Natural killer cell treated with Interleukin-12 subunit alpha and Interleukin-12 subunit beta and Interleukin-15 and Interleukin-18, amount 100 ng/mL, for 72 hours (primary cell): Measurements from ENCODE around the gene CERS1. TPM values are rescaled to one million over a fixed set of nuclear protein-coding genes. Genes with fewer than 3 reads are reported as not detected.
A peak's percentile ranks its signal among the peaks of the same experiment; 100 is the strongest.

Experiments used
- ATAC-seq, 2 donors: fragments of 150-1000 bp; cut with Tn5 transposase in 1 of 2; sonication (Bioruptor Pico), chemical (Tn5 transposase) in 1 of 2; 2 replicates each; pipeline ENCODE4 v1.10.0; 2021
- DNase-seq: peaks from one replicate; pipeline ENCODE4 v3.0.0; 2022; ENCODE audit warnings: low spot score
- H3K27ac Mint-ChIP-seq, 2 donors: 1 replicate in 1 of 2; 2 replicates in 1 of 2; pipeline ENCODE4 v1.8.0; 2022; ENCODE audit warnings: mixed read lengths in 2 of 2, mild to moderate bottlenecking in 1 of 2, moderate library complexity in 1 of 2
- H3K27me3 Mint-ChIP-seq, 2 donors: 1 replicate in 1 of 2; 2 replicates in 1 of 2; pipeline ENCODE4 v1.8.0; 2022; ENCODE audit warnings: mixed read lengths in 2 of 2
- H3K36me3 Mint-ChIP-seq: one replicate; pipeline ENCODE4 v1.8.0; 2022; ENCODE audit warnings: mixed read lengths
- H3K4me1 Mint-ChIP-seq, 2 donors: 1 replicate in 1 of 2; 2 replicates in 1 of 2; pipeline ENCODE4 v1.8.0; 2022; ENCODE audit warnings: low read depth in 2 of 2, mixed read lengths in 2 of 2, mild to moderate bottlenecking in 1 of 2
- H3K4me3 Mint-ChIP-seq: one replicate; pipeline ENCODE4 v1.8.0; 2022; ENCODE audit warnings: mixed read lengths
- H3K9me3 Mint-ChIP-seq: 2 replicates; pipeline ENCODE4 v1.8.0; 2022; ENCODE audit warnings: mixed read lengths
- total RNA-seq, 2 donors: library from RNA; stranded (reverse); gene quantifications; one replicate each; pipeline ENCODE4 v1.2.3, GENCODE V29; 2022

CERS1 gene
- total RNA-seq, 2 donors from 2014 or later = not detected

DNA sequence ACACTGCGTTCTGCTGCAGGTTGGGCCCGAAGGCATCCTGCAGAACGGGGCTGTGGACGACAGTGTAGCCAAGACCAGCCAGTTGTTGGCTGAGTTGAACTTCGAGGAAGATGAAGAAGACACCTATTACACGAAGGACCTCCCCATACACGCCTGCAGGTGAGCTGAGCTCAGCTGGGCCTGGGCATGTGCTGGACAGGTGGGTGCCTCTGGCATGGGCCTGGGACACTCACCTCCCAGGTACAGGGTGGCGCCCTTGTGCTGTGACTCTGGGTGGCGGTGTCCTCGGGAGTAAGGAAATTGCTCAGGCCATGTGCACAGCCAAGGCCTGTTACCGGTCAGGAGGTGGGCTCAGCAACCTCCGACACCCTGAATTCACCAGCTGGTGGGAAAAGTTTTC lies 50.0 kb downstream of the CERS1 start:
- peaks cover 70 to 74% of the 10 kb centered on the region in 2 donors for H3K4me1 Mint-ChIP-seq
- no peaks in the 10 kb centered on the region for H3K9me3 Mint-ChIP-seq
- H3K27me3 Mint-ChIP-seq = no peaks in the 10 kb centered on the region
- no peak for DNase-seq
- ATAC-seq = no peak
- no peak overlapping the region for H3K27ac Mint-ChIP-seq
- no peak overlapping the region for H3K4me3 Mint-ChIP-seq
- no peaks in the 10 kb centered on the region for H3K36me3 Mint-ChIP-seq

DNA sequence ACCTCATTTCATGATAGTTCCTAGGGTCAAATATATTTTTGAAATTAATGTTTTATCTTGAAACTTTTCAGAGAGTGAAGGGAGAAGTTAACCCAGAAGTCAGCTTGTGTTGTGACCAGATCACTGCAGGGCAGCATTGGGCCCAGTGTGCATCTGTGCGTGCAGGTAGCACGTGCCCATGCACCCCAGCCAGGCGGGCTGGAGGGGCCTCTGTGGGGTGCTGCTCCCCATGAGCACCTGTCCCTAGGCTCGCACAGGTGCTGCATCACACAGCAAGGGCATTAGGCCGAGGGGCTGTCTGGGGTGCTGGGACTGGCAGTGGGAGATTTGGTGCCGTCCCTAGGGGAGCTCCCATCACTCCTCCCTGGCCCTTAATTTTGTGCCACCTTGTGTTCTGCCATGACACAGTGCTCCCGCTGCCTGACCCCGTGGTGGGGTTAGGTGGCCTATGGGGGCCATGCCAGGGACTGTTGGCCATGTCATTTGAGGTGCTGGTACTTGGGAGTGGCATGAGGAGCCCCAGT lies 51.1 kb downstream of the CERS1 start:
- H3K4me3 Mint-ChIP-seq = peak overlapping the region; percentile 60
- H3K36me3 Mint-ChIP-seq = no peaks in the 10 kb centered on the region
- H3K4me1 Mint-ChIP-seq = peaks cover 76% of the 10 kb centered on the region in 2 donors
- ATAC-seq = no peak
- H3K9me3 Mint-ChIP-seq = no peaks in the 10 kb centered on the region
- no peak for DNase-seq
- H3K27ac Mint-ChIP-seq = peak overlapping the region in 1 of 2 donors; percentile 48
- H3K27me3 Mint-ChIP-seq = no peaks in the 10 kb centered on the region

- ATAC-seq (no peak), DNase-seq (no peak)
- Mint-ChIP-seq H3K9me3 (no peaks in the 10 kb centered on the region), H3K36me3 (no peaks in the 10 kb centered on the region), H3K4me1 (peaks cover 68 to 69% of the 10 kb centered on the region in 2 donors), H3K27ac (peak overlapping the region; percentile 38 to 65), H3K4me3 (peak overlapping the region; percentile 60), H3K27me3 (no peaks in the 10 kb centered on the region)
These were observed 52.0 kb downstream of the CERS1 start for GRCh38 chr19:18843960-18844359.

DNA sequence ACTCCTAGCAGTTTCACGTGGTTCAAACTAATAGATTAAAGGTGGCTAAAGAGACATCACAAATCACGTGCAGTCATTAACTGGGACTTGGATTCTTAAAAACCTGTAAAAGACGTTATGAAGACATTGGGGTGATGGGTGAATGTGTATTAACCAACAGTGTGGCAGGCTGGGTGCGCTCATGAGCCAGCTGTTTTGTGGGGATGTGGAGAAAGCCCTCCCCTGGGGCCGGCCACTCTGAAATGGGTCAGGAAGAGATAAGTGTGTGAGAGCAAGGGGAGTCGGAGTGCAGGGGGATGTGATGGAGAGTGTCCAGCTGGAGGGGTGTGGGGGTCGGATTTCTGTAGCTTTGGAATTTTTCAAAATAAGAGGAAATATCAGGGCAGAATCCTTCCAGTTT lies 53.8 kb downstream of the CERS1 start:
- Mint-ChIP-seq H3K4me3 (peak overlapping the region; percentile 52), H3K27me3 (no peaks in the 10 kb centered on the region), H3K27ac (peak overlapping the region; percentile 45 to 61), H3K4me1 (peaks cover 62 to 68% of the 10 kb centered on the region in 2 donors), H3K36me3 (no peaks in the 10 kb centered on the region), H3K9me3 (no peaks in the 10 kb centered on the region)
- DNase-seq = no peak
- no peak for ATAC-seq

- no peak overlapping the region for H3K4me3 Mint-ChIP-seq
- H3K9me3 Mint-ChIP-seq = no peaks in the 10 kb centered on the region
- H3K27me3 Mint-ChIP-seq = no peaks in the 10 kb centered on the region
- H3K4me1 Mint-ChIP-seq = peaks cover 59 to 62% of the 10 kb centered on the region in 2 donors
- H3K36me3 Mint-ChIP-seq = no peaks in the 10 kb centered on the region
- ATAC-seq = no peak
- no peak overlapping the region for H3K27ac Mint-ChIP-seq
- no peak for DNase-seq
These were observed 54.6 kb downstream of the CERS1 start for GRCh38 chr19:18841400-18841799.

DNA sequence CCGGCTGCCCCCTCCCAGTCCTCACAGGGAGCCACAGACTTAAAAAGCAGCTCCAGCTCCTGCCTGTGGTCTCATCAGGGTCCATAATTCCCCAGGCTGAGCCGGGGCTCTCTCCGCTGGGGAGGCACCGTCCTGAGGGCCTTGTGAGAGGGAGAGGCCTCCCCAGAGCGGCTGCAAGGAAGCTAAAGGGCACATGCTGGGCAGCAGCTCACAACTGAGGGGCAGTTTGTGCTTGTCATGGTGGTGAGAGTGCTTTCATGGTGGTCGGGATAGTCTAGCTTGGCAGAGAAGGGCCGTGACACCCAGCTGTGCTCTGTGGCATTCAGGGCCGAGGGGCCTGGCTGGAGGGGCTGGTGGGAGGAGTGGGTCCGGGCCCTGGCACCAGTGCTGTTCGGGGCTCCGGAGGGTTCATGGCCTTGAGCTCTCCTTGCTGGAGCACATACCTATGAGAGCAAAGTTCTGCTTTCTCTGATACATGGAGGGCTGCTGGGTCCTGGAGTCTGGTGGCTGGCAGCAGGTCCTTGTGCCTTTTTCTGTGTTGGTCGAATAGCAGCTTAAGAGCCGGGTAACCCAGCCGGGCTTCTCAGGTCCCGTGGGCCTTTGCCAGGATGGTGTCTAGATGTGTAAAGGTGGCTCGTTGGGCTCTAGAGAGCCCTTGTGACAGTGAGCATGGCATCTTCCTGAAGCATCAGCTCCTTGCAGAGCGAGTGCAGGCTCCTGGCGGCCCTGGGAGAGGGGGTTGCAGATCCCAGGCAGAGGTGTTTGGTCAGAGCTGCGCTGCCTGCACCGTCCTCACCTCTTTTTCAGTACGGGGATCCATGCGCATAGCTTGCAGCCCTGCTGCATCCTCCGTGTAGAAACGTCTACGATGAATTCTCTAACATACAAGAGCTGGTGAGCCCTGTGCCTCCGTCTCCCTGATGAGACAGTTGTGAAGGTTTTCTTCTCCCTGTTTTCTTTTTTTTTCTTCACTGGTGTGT lies 55.4 kb downstream of the CERS1 start:
- ATAC-seq = no peak

GRCh38 chr19:18839465-18840287 lies 56.3 kb downstream of the CERS1 start:
- H3K36me3 Mint-ChIP-seq = no peaks in the 10 kb centered on the region
- no peaks in the 10 kb centered on the region for H3K27me3 Mint-ChIP-seq
- no peak for ATAC-seq
- no peak overlapping the region for H3K4me3 Mint-ChIP-seq
- peak overlapping the region; percentile 21 to 58 for H3K27ac Mint-ChIP-seq
- no peak for DNase-seq
- no peaks in the 10 kb centered on the region for H3K9me3 Mint-ChIP-seq
- peaks cover 62 to 68% of the 10 kb centered on the region in 2 donors for H3K4me1 Mint-ChIP-seq

More for the DNA sequence above, 55.4 kb downstream of the CERS1 start:
- no peak for DNase-seq
- Mint-ChIP-seq H3K9me3 (no peaks in the 10 kb centered on the region), H3K27ac (peak overlapping the region; percentile 21 to 58), H3K36me3 (no peaks in the 10 kb centered on the region), H3K4me1 (peaks cover 60 to 65% of the 10 kb centered on the region in 2 donors), H3K4me3 (no peak overlapping the region), H3K27me3 (no peaks in the 10 kb centered on the region)

DNA sequence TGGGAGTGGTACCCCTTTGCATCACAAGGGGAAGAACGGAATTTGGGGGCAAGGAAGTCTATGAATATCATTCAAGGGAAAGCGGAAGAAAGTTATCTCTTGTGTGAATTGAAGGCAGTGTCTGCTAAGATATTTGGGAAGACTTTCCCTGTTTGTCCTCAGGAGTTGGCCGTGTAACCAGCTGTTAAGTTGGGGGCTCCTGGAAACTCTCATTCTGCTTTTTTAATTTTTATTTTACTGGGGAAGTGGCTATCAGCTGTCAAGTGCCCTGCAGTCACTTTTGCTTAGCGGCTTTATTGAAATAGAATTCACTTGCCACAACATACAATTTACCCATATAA lies 61.3 kb downstream of the CERS1 start:
- ATAC-seq (no peak), DNase-seq (no peak)
- H3K36me3 Mint-ChIP-seq = peaks cover 8% of the 10 kb centered on the region
- no peaks in the 10 kb centered on the region for H3K9me3 Mint-ChIP-seq
- H3K27ac Mint-ChIP-seq = peak overlapping the region; percentile 86 to 91
- H3K4me3 Mint-ChIP-seq = peak overlapping the region; percentile 95
- H3K27me3 Mint-ChIP-seq = no peaks in the 10 kb centered on the region
- peaks cover 44 to 55% of the 10 kb centered on the region in 2 donors for H3K4me1 Mint-ChIP-seq

- H3K4me3 Mint-ChIP-seq = peak overlapping the region; percentile 95
- peaks cover 8% of the 10 kb centered on the region for H3K36me3 Mint-ChIP-seq
- H3K27ac Mint-ChIP-seq = peak overlapping the region; percentile 86 to 91
- ATAC-seq (no peak), DNase-seq (no peak)
- peaks cover 44 to 55% of the 10 kb centered on the region in 2 donors for H3K4me1 Mint-ChIP-seq
- no peaks in the 10 kb centered on the region for H3K9me3 Mint-ChIP-seq
- no peaks in the 10 kb centered on the region for H3K27me3 Mint-ChIP-seq
These were observed 61.9 kb downstream of the CERS1 start for GRCh38 chr19:18833849-18834643.

DNA sequence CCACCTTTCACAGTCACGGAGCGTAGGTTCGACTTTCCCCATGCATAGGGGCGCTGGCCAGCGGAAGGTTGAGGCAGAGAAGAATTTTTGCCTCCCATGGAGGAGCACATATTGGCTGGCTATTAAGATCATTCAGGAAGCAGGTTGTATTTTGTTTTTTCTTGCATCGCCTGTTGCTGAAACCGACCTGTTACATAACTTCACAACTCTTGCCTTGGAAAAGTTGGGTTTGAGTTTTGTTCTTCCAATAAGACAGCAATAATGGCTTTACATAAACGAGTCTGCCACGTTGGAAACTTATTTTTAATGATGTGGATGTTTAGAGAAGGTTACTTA lies 62.8 kb downstream of the CERS1 start:
- peaks cover 8% of the 10 kb centered on the region for H3K36me3 Mint-ChIP-seq
- no peaks in the 10 kb centered on the region for H3K9me3 Mint-ChIP-seq
- peaks cover 44 to 47% of the 10 kb centered on the region in 2 donors for H3K4me1 Mint-ChIP-seq
- ATAC-seq = no peak
- peaks cover 0 to 4% of the 10 kb centered on the region in 2 donors for H3K27me3 Mint-ChIP-seq
- peak overlapping the region; percentile 86 to 91 for H3K27ac Mint-ChIP-seq
- H3K4me3 Mint-ChIP-seq = peak overlapping the region; percentile 95
- DNase-seq = no peak

GRCh38 chr19:18832306-18833140 lies 63.4 kb downstream of the CERS1 start:
- Mint-ChIP-seq H3K4me1 (peaks cover 38 to 42% of the 10 kb centered on the region in 2 donors), H3K27me3 (peaks cover 0 to 4% of the 10 kb centered on the region in 2 donors), H3K27ac (peak overlapping the region; percentile 86 to 91), H3K9me3 (no peaks in the 10 kb centered on the region), H3K36me3 (peaks cover 8% of the 10 kb centered on the region), H3K4me3 (peak overlapping the region; percentile 95)
- DNase-seq (no peak), ATAC-seq (peak; percentile 64)

- H3K27me3 Mint-ChIP-seq = peaks cover 0 to 4% of the 10 kb centered on the region in 2 donors
- no peaks in the 10 kb centered on the region for H3K9me3 Mint-ChIP-seq
- peaks cover 8% of the 10 kb centered on the region for H3K36me3 Mint-ChIP-seq
- DNase-seq = peak; percentile 99
- peak within 1 kb of the TSS; percentile 86 to 91 for H3K27ac Mint-ChIP-seq
- peaks cover 37 to 41% of the 10 kb centered on the region in 2 donors for H3K4me1 Mint-ChIP-seq
- ATAC-seq = peak; percentile 91 to 92
- peak within 1 kb of the TSS; percentile 95 for H3K4me3 Mint-ChIP-seq
These were observed 64.2 kb downstream of the CERS1 start, which contains the start of gene UPF1 for GRCh38 chr19:18831524-18832305. Gene UPF1 (plus strand): TSS chr19:18831959. CDS start chr19:18832210, 251 bp downstream.
